Mesodermal cell (in vitro differentiated cells): ENCODE measurements around the gene KRT2.

Source experiments
- H3K27ac ChIP-seq: 2 replicates; pipeline ENCODE4 v1.7.0; 2013; ENCODE audit warnings: mild to moderate bottlenecking, low read depth, low read length, moderate library complexity; ENCODE audit not compliant: severe bottlenecking
- H3K36me3 ChIP-seq: 2 replicates; pipeline ENCODE4 v1.7.1; 2013; ENCODE audit warnings: mild to moderate bottlenecking, low read length, moderate library complexity; ENCODE audit not compliant: control insufficient read depth, insufficient read depth
- H3K4me1 ChIP-seq: one replicate; pipeline ENCODE4 v1.7.1; 2013; ENCODE audit warnings: mild to moderate bottlenecking, low read length; ENCODE audit not compliant: insufficient read depth, control insufficient read depth, poor library complexity, severe bottlenecking
- H3K4me3 ChIP-seq: 2 replicates; pipeline ENCODE4 v1.7.0; 2013; ENCODE audit warnings: low read length, control low read depth, mild to moderate bottlenecking; ENCODE audit not compliant: insufficient read depth, poor library complexity, severe bottlenecking; ENCODE audit errors: extremely low read depth
- H3K9me3 ChIP-seq: 2 replicates; pipeline ENCODE4 v1.7.1; 2013; ENCODE audit warnings: mild to moderate bottlenecking, low read length, moderate library complexity; ENCODE audit not compliant: control insufficient read depth
- WGBS, 2 experiments: methylation state at CpG; one replicate each; pipeline ENCODE4 v1.1.5; 2013; ENCODE audit warnings: missing lambda C conversion rate in 2 of 2; ENCODE audit not compliant: insufficient coverage in 2 of 2; 5-methylcytosine and 5-hydroxymethylcytosine counted together

KRT2 gene

GRCh38 chr12:52607314-52607713 lies 44.7 kb downstream of the KRT2 start:
- no peak overlapping the region for H3K27ac ChIP-seq
- no peak overlapping the region for H3K4me3 ChIP-seq
- H3K9me3 ChIP-seq = no peaks in the 10 kb centered on the region
- no peaks in the 10 kb centered on the region for H3K4me1 ChIP-seq
- 67 to 83% methylated on average over 1 of the region's 1 CpG for WGBS, 2 experiments
- H3K36me3 ChIP-seq = no peaks in the 10 kb centered on the region

GRCh38 chr12:52606581-52607218 lies 45.3 kb downstream of the KRT2 start:
- Histone ChIP-seq H3K36me3 (no peaks in the 10 kb centered on the region), H3K27ac (no peak overlapping the region), H3K9me3 (no peaks in the 10 kb centered on the region), H3K4me3 (no peak overlapping the region), H3K4me1 (no peaks in the 10 kb centered on the region)
- WGBS, 2 experiments = 87 to 90% methylated on average over 5 to 6 of the region's 7 CpGs

- Histone ChIP-seq H3K36me3 (no peaks in the 10 kb centered on the region), H3K9me3 (no peaks in the 10 kb centered on the region), H3K4me1 (no peaks in the 10 kb centered on the region), H3K4me3 (no peak overlapping the region), H3K27ac (no peak overlapping the region)
- WGBS, 2 experiments = 62 to 70% methylated on average over 2 of the region's 3 CpGs
Observed at GRCh38 chr12:52606096-52606495, 45.9 kb downstream of the KRT2 start.

- Histone ChIP-seq H3K4me1 (no peaks in the 10 kb centered on the region), H3K36me3 (no peaks in the 10 kb centered on the region), H3K27ac (no peak overlapping the region), H3K9me3 (no peaks in the 10 kb centered on the region), H3K4me3 (no peak overlapping the region)
- no CpG with 5 or more reads among the region's 1 CpG for WGBS, 2 experiments
Observed at GRCh38 chr12:52605542-52605941, 46.5 kb downstream of the KRT2 start.

- Histone ChIP-seq H3K27ac (no peak overlapping the region), H3K36me3 (no peaks in the 10 kb centered on the region), H3K4me3 (no peak overlapping the region), H3K9me3 (no peaks in the 10 kb centered on the region), H3K4me1 (no peaks in the 10 kb centered on the region)
Observed at GRCh38 chr12:52604859-52605258, 47.2 kb downstream of the KRT2 start.

- H3K9me3 ChIP-seq = no peaks in the 10 kb centered on the region
- H3K4me3 ChIP-seq = no peak overlapping the region
- WGBS, 2 experiments = 45 to 100% methylated on average over 1 to 2 of the region's 2 CpGs
- no peaks in the 10 kb centered on the region for H3K4me1 ChIP-seq
- no peak overlapping the region for H3K27ac ChIP-seq
- H3K36me3 ChIP-seq = no peaks in the 10 kb centered on the region
Observed at GRCh38 chr12:52603314-52603713, 48.7 kb downstream of the KRT2 start.

- H3K4me3 ChIP-seq = no peak overlapping the region
- WGBS, 2 experiments = 90 to 91% methylated on average over 3 to 5 of the region's 5 CpGs
- no peaks in the 10 kb centered on the region for H3K9me3 ChIP-seq
- no peaks in the 10 kb centered on the region for H3K4me1 ChIP-seq
- no peak overlapping the region for H3K27ac ChIP-seq
- H3K36me3 ChIP-seq = no peaks in the 10 kb centered on the region
Observed at GRCh38 chr12:52602552-52602951, 49.5 kb downstream of the KRT2 start.

GRCh38 chr12:52601671-52602070 lies 50.3 kb downstream of the KRT2 start:
- Histone ChIP-seq H3K36me3 (no peaks in the 10 kb centered on the region), H3K4me3 (no peak overlapping the region)
- WGBS, 2 experiments = 67 to 91% methylated on average over 1 of the region's 4 CpGs

GRCh38 chr12:52600941-52601481 lies 51.0 kb downstream of the KRT2 start, which contains the start of gene KRT72:
Gene KRT72, minus strand, starts transcription at chr12:52601463. Its CDS starts 11 bp downstream, at chr12:52601452.
- no peaks in the 10 kb centered on the region for H3K9me3 ChIP-seq
- no peak within 1 kb of the TSS for H3K4me3 ChIP-seq
- H3K27ac ChIP-seq = no peak within 1 kb of the TSS
- no peaks in the 10 kb centered on the region for H3K4me1 ChIP-seq
- H3K36me3 ChIP-seq = no peaks in the 10 kb centered on the region
- 90 to 94% methylated on average over 45 to 48 of the region's 48 CpGs for WGBS, 2 experiments

More at GRCh38 chr12:52601671-52602070, 50.3 kb downstream of the KRT2 start:
- Histone ChIP-seq H3K4me1 (no peaks in the 10 kb centered on the region), H3K9me3 (no peaks in the 10 kb centered on the region), H3K27ac (no peak overlapping the region)

GRCh38 chr12:52600475-52600874 lies 51.5 kb downstream of the KRT2 start:
- Histone ChIP-seq H3K4me1 (no peaks in the 10 kb centered on the region), H3K27ac (no peak overlapping the region), H3K36me3 (no peaks in the 10 kb centered on the region), H3K4me3 (no peak overlapping the region), H3K9me3 (no peaks in the 10 kb centered on the region)
- 85 to 98% methylated on average over 8 to 11 of the region's 12 CpGs for WGBS, 2 experiments

GRCh38 chr12:52600071-52600470 lies 51.9 kb downstream of the KRT2 start:
- H3K4me1 ChIP-seq = no peaks in the 10 kb centered on the region
- H3K9me3 ChIP-seq = no peaks in the 10 kb centered on the region
- H3K27ac ChIP-seq = no peak overlapping the region
- WGBS, 2 experiments = 50 to 69% methylated on average over 1 of the region's 2 CpGs
- no peak overlapping the region for H3K4me3 ChIP-seq
- no peaks in the 10 kb centered on the region for H3K36me3 ChIP-seq
